Measurements from ENCODE around the gene TNIK. TPM values are rescaled to one million over a fixed set of nuclear protein-coding genes. Genes with fewer than 3 reads are reported as not detected.

The TNIK gene
- total RNA-seq, 1 donor from 2014 or later: 1.5 TPM

DNA sequence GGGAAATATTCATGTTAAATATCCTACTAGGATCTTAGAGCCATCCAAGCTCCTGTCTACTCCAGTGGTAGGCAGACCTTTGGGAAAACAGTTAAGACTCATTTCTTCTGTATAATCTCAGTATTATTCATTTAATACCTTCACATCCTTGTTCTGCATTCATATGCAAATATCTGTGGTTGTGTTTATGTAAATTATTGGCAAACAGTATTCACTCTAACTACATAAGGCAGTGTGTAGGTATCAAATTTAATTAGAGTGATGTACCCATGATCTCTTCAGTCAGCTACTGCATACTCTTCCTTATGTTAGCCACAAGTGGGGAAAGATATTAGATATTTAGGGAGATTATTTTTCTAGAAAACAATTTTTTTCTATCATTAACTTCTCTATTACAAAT is 232.8 kb downstream of the TNIK start:
- H3K36me3 Mint-ChIP-seq (ENCODE audit: unreplicated experiment): no peaks in the 10 kb centered on the region

DNA sequence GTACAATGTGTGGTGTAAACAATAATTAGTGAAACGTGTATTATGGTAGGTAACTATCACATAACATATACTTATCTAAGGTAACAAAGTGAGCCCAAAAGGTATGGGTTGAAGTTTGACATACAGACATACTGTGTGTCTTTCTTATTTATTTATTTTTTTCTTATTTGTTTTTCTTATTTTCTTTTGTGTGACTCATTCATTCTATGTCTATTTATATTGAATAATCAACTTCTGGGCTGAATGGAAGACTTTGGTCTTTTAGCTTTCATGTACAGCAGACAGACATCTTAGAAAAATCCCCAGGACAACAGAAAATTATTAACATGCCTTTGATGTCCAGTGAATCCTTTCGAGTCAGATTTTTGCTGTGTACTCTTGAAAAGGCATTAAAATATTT is 233.4 kb downstream of the TNIK start:
- Mint-ChIP-seq H3K27ac (ENCODE audit: unreplicated experiment) (no peak overlapping the region), H3K4me3 (ENCODE audit: unreplicated experiment) (no peak overlapping the region), H3K36me3 (ENCODE audit: unreplicated experiment) (no peaks in the 10 kb centered on the region), H3K9me3 (ENCODE audit: unreplicated experiment) (peaks cover 2% of the 10 kb centered on the region), H3K27me3 (ENCODE audit: unreplicated experiment) (peaks cover 5% of the 10 kb centered on the region), H3K4me1 (ENCODE audit: low read depth, unreplicated experiment) (no peaks in the 10 kb centered on the region)
- no peak for DNase-seq
- no peak for TF ChIP-seq CTCF (IDR thresholded peaks at IDR 0.05; ENCODE audit: partially characterized antibody, unreplicated experiment)

More for the DNA sequence above, 232.8 kb downstream of the TNIK start:
- DNase-seq: no peak
- Mint-ChIP-seq H3K4me1 (ENCODE audit: low read depth, unreplicated experiment) (no peaks in the 10 kb centered on the region), H3K27me3 (ENCODE audit: unreplicated experiment) (peaks cover 5% of the 10 kb centered on the region), H3K27ac (ENCODE audit: unreplicated experiment) (no peak overlapping the region), H3K4me3 (ENCODE audit: unreplicated experiment) (no peak overlapping the region), H3K9me3 (ENCODE audit: unreplicated experiment) (peaks cover 2% of the 10 kb centered on the region)
- TF ChIP-seq CTCF (IDR thresholded peaks at IDR 0.05; ENCODE audit: partially characterized antibody, unreplicated experiment): no peak

- Mint-ChIP-seq H3K27ac (ENCODE audit: unreplicated experiment) (no peak overlapping the region), H3K36me3 (ENCODE audit: unreplicated experiment) (no peaks in the 10 kb centered on the region)
- DNase-seq: no peak
Measured at GRCh38 chr3:171225708-171226107, 234.5 kb downstream of the TNIK start.

GRCh38 chr3:171225165-171225564 is 235.0 kb downstream of the TNIK start:
- peaks cover 2% of the 10 kb centered on the region for H3K9me3 Mint-ChIP-seq (ENCODE audit: unreplicated experiment)

More at GRCh38 chr3:171225708-171226107, 234.5 kb downstream of the TNIK start:
- peaks cover 2% of the 10 kb centered on the region for H3K9me3 Mint-ChIP-seq (ENCODE audit: unreplicated experiment)
- H3K4me3 Mint-ChIP-seq (ENCODE audit: unreplicated experiment): no peak overlapping the region
- no peak for TF ChIP-seq CTCF (IDR thresholded peaks at IDR 0.05; ENCODE audit: partially characterized antibody, unreplicated experiment)
- peaks cover 2% of the 10 kb centered on the region for H3K27me3 Mint-ChIP-seq (ENCODE audit: unreplicated experiment)
- no peaks in the 10 kb centered on the region for H3K4me1 Mint-ChIP-seq (ENCODE audit: low read depth, unreplicated experiment)

GRCh38 chr3:171223396-171223795 is 236.8 kb downstream of the TNIK start:
- H3K36me3 Mint-ChIP-seq (ENCODE audit: unreplicated experiment): no peaks in the 10 kb centered on the region
- no peak for DNase-seq
- H3K4me3 Mint-ChIP-seq (ENCODE audit: unreplicated experiment): no peak overlapping the region
- peaks cover 2% of the 10 kb centered on the region for H3K9me3 Mint-ChIP-seq (ENCODE audit: unreplicated experiment)
- H3K27ac Mint-ChIP-seq (ENCODE audit: unreplicated experiment): no peak overlapping the region
- TF ChIP-seq CTCF (IDR thresholded peaks at IDR 0.05; ENCODE audit: partially characterized antibody, unreplicated experiment): no peak
- no peaks in the 10 kb centered on the region for H3K4me1 Mint-ChIP-seq (ENCODE audit: low read depth, unreplicated experiment)
- H3K27me3 Mint-ChIP-seq (ENCODE audit: unreplicated experiment): no peaks in the 10 kb centered on the region

More at GRCh38 chr3:171225165-171225564, 235.0 kb downstream of the TNIK start:
- H3K4me3 Mint-ChIP-seq (ENCODE audit: unreplicated experiment): no peak overlapping the region
- no peak for TF ChIP-seq CTCF (IDR thresholded peaks at IDR 0.05; ENCODE audit: partially characterized antibody, unreplicated experiment)
- H3K4me1 Mint-ChIP-seq (ENCODE audit: low read depth, unreplicated experiment): no peaks in the 10 kb centered on the region
- H3K36me3 Mint-ChIP-seq (ENCODE audit: unreplicated experiment): no peaks in the 10 kb centered on the region
- H3K27me3 Mint-ChIP-seq (ENCODE audit: unreplicated experiment): no peaks in the 10 kb centered on the region
- no peak for DNase-seq
- no peak overlapping the region for H3K27ac Mint-ChIP-seq (ENCODE audit: unreplicated experiment)

Data from glutamatergic neuron (in vitro differentiated cells).